SIG-M5 (cell line): ENCODE measurements around the gene TLDC2.
"Not testable (repeated sequence)": the region's sequence is repeated elsewhere in the genome, so short reads cannot be mapped to it uniquely, and the experiment has no call there.

ENCODE experiments used
- DNase-seq: peaks from one replicate; lab custom pipeline; 2025; lab: John Stamatoyannopoulos, UW

The TLDC2 gene

GRCh38 chr20:36905566-36905965 lies 29.6 kb downstream of the TLDC2 start:
- not testable (repeated sequence) for DNase-seq

- DNase-seq = not testable (repeated sequence)
Measured at GRCh38 chr20:36906086-36906485, 30.1 kb downstream of the TLDC2 start.

GRCh38 chr20:36908603-36909002 lies 32.7 kb downstream of the TLDC2 start:
- DNase-seq = no peak

GRCh38 chr20:36916199-36916598 lies 40.3 kb downstream of the TLDC2 start:
- DNase-seq = no peak

- DNase-seq = no peak
Measured at GRCh38 chr20:36917240-36917639, 41.3 kb downstream of the TLDC2 start.

GRCh38 chr20:36917943-36918342 lies 42.0 kb downstream of the TLDC2 start:
- DNase-seq = no peak

GRCh38 chr20:36919715-36920333 lies 43.9 kb downstream of the TLDC2 start:
- no peak for DNase-seq

GRCh38 chr20:36920334-36920730 lies 44.4 kb downstream of the TLDC2 start:
- DNase-seq = no peak

- DNase-seq = no peak
Measured at GRCh38 chr20:36924167-36925045, 48.5 kb downstream of the TLDC2 start.

GRCh38 chr20:36925234-36925633 lies 49.3 kb downstream of the TLDC2 start:
- DNase-seq = no peak

GRCh38 chr20:36926653-36927200 lies 50.8 kb downstream of the TLDC2 start:
- DNase-seq = no peak

- no peak for DNase-seq
Measured at GRCh38 chr20:36927704-36928103, 51.8 kb downstream of the TLDC2 start.

- no peak for DNase-seq
Measured at GRCh38 chr20:36929290-36929689, 53.4 kb downstream of the TLDC2 start.

GRCh38 chr20:36929691-36930090 lies 53.8 kb downstream of the TLDC2 start:
- no peak for DNase-seq

- DNase-seq = not testable (repeated sequence)
Measured at GRCh38 chr20:36932067-36932466, 56.1 kb downstream of the TLDC2 start.

GRCh38 chr20:36932476-36933426 lies 56.8 kb downstream of the TLDC2 start:
- DNase-seq = no peak

- not testable (repeated sequence) for DNase-seq
Measured at GRCh38 chr20:36933571-36933970, 57.6 kb downstream of the TLDC2 start.

GRCh38 chr20:36936341-36936740 lies 60.4 kb downstream of the TLDC2 start:
- DNase-seq = no peak

GRCh38 chr20:36936761-36937401 lies 60.9 kb downstream of the TLDC2 start:
- not testable (repeated sequence) for DNase-seq

- no peak for DNase-seq
Measured at GRCh38 chr20:36937402-36937770, 61.4 kb downstream of the TLDC2 start.

- DNase-seq = no peak
Measured at GRCh38 chr20:36941401-36941835, 65.5 kb downstream of the TLDC2 start.
